GM19035 (cell line): ENCODE data around the gene UNK.
"Not testable (repeated sequence)": the region's sequence is repeated elsewhere in the genome, so short reads cannot be mapped to it uniquely, and the experiment has no call there.

Source experiments
- ATAC-seq: cut with Tn5 transposase; IDR thresholded peaks from one replicate; pipeline ENCODE4 v1.9.1; 2021; ENCODE audit not compliant: unreplicated experiment

The UNK gene

DNA sequence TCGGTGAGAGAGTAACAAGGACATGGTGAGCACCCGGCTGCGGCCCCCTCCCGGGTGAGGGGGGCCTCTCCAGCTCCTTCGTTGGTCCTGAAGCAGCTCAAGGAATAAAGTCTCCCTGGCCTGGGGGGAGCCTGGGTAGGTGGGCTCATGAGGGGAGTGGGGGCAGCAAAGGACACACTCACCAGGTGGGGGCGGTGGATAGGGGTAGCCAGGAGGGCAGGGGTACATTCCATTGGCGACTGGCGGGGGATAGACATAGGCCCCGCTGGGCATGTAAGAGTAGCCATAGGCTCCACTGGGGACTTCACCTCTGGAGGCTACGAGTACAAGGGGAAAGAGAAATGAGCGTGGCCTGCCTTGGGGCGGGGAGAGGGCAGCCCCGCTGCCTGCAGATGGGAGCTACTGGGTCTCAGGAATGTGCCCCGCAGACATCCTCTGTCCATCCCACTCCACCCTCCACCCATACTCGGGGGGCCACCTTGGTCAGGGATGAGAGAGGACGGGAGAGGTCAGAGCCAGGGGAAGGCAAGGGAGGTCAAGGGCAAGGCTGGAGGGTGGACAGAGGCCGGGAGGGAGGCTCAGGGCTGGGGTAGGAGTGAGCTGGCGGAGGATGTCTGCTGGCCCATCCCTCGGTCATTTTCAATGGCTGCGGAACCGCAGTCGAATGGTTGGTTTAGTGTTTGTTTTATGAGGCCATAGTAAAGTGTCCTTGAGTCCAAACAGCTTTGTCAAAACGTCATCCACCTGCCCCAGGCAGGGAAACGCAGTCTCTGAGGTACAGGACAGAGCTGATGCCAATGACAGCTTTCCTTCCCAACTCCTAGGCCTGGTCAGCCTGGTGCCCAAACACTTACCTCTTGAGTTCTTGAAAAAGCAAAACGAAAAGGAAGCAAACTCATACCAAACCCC, 63.3 kb downstream of the UNK start:
- no peak for ATAC-seq

- ATAC-seq = no peak
Observed at GRCh38 chr17:75848523-75849278, 64.1 kb downstream of the UNK start.

- ATAC-seq = no peak
Observed at GRCh38 chr17:75849279-75849646, 64.7 kb downstream of the UNK start.

DNA sequence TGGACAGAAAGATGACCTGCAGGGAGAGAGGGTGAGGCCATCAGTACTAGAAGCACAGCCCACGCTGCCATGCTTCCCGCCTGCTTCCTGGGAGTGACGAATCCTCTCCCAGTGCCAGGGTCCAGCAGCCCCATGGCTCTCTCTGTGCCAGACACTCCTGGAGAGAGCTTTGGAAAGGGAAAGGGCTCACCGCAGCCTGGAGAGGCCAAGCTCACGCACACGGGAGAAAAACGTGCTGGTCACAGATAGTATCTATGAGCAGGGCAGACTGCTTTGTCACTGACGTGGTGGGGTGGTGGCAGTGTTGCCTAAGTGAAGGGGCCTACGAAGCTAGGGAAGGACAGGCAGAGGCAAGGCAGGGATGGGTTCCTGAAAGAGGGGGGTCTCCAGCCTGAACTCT, 65.1 kb downstream of the UNK start:
- ATAC-seq = no peak

DNA sequence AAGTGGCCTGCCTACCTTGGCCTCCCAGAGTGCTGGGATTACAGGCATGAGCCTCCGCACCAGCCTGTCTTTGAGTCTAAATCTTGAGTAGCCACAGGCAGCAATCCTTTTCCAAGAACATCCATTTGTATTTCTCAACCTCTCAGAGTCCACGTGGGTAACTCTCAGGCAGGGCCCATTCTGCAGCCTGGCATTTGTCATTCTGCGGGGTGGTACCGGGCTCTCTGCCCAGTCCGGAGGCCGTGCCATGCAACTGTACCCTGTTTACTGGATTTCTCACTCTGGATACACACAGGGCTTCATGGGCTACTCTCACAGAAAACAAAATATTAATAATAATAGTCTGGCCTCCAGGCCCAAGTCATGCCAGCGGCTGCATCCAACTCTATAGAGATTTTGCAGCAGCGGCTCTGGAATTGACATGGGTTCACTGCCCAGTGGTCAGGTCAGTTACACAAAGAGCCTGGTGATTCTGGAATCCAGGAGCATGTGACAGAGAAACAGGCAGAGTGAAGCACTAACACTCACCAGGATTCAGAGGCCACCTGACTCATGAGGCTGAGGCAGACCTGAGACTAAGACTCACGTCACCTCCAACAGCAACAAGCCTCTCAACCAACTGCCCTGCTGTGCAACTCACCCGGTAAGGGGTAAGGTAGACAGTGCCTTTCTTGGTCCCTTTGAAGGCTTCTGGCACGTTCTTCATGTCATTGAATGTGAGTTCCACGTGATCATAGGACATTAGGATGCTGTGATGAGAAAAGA, 66.5 kb downstream of the UNK start:
- ATAC-seq = no peak

DNA sequence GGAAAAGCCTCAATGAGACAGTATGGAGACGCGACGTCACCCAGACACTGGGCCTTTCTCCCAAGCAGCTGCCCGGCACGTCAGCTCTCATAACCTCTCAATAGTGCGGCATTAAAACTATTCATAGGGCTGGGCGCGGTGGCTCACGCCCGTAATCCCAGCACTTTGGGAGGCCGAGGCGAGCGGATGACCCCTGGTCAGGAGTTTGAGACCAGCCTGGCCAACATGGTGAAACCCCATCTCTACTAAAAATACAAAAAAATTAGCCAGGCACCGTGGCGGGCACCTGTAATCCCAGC, 67.0 kb downstream of the UNK start:
- ATAC-seq = not testable (repeated sequence)

DNA sequence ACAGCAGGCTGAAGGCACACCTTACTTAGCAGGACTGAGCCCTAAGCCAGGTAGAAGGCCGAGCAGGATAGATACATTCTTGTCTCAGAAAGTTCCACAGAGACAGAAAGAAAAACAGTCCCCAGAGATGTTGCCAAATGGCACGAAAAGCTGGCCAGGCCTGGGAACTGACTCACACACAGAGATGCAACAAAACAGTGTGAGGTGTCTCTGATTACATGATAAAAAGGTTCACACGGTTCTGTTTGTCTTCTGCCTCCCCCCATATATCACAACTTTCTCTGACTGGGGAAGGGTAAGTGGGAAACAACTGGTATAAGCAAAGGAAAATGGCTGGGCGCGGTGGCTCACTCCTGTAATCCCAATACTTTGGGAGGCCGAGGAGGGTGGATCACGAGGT, 68.8 kb downstream of the UNK start:
- ATAC-seq = no peak

DNA sequence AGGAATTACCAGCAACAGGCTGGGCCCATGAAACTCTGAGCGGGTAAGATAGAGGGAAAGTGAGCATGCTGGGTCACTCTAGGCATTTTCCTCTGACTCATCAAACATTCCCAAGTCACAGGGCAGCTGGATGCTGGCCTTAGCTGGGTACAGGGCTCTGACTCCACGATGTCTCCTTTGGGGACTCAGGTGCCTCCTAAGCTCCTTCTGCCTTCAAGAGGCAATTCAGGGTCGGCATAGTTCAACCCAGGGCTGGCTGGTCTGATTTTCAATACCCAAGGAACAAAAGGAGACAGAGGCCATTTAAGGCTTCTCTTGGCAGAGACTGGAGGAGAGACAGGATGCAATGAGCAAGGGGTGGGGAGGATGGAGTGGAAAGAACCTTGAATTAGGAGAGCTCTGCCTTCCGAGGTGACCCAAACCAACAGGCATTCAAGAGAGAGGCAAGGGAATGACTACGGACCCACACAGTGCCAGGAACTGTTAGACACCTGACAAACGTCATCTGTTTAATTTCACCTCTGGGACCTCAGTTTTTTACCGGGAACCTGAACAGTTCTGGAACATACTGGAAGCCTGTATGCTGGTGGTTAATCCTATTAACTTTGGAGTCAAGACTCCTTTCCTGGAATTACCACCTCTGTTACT, 69.6 kb downstream of the UNK start:
- no peak for ATAC-seq

DNA sequence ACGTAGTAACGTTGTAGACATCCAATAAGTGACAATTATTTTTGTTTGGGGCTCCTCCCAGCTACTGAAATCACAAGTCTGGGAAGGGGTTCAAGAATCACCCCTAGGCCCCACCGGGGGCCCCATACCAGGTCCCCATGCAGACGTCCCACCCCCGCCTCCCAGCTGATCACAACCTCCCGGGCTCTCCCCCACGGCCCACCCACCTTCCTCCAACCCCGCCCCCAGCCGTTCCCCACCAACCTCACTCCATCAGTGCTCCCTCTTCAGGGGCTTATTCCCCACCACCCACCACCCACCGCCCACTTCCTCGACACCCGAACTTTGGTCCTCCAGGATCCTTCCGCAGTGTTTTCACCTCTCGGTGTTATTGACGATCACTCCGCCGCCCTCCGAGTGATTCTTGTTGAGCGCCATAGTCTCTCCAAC, 70.3 kb downstream of the UNK start:
- ATAC-seq = no peak

DNA sequence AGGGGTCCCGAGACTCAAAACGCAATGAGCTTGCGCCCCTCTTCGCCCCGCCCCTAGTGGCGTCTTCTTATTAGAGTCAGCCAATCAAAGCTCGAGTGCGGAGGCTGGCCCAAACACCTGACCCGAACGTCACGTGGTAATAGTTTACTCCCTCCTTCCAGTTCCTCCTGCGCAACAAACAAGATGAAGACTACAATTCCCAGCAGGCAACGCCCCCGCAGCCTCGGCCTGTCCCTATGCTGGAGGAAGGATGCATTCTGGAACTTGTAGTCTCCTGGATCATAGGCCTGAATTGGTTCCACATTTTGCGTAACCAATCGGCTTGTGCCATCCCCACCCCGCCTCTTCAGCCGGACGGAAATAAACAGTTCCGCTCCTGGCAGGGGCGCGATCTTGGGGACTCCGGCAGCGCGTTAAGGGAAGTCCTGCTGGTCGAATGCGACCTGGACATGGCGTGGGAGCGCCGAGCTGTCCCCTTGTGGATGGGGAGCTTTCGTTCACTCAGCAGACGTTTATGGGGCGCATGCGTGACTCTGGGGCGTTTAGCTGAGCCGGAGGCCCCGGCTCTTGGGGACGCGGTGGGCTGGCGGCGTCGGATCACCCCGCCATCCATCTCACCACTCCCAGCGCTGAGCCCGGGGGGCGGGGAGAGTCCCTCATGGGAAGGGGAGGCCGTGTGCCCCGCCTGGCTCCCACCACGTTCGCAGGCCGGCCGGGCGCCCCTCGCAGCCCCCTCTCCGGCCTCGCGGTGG, 70.9 kb downstream of the UNK start, which contains the start of gene WBP2:
Gene WBP2, minus strand, starts transcription at position 26 of the 752 bp plus-strand sequence. CDS start 38 bp downstream, outside the sequence.
- peak; percentile 89 for ATAC-seq

- ATAC-seq = no peak
Observed at GRCh38 chr17:75856062-75856756, 71.6 kb downstream of the UNK start.

DNA sequence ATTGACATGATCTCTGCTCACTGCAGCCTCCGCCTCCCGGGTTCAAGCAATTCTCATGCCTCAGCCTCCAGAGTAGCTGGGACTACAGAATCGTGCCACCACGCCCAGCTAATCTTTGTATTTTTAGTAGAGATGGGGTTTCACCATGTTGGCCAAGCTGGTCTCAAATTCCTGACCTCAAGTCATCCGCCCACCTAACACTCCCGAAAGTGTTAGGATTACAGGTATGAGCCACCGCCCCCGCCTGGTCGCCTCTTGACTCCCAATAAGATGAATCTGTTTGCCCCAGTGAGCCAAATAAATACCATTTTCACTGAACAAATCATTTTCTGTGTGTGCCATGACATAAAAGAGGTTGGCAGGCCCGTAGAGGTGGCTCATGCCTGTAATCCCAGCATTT, 74.8 kb downstream of the UNK start:
- not testable (repeated sequence) for ATAC-seq

DNA sequence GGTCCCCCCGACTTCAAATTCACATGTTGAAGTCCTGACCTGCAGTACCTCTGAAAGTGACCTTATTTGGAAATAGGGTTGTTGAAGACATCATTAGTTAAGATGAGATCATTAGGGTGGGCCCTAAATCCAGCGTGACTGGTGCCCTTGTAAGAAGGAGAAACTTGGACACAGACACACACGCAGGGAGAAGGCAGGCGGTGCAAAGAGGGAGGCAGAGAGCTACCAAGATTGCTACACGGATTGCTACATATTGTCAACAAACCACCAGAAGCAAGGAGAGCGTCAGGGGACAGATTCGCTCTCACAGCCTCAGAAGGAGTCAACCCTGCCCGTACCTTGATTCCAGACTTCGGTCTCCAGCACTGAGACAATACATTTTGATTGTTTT, 77.3 kb downstream of the UNK start:
- ATAC-seq = no peak

DNA sequence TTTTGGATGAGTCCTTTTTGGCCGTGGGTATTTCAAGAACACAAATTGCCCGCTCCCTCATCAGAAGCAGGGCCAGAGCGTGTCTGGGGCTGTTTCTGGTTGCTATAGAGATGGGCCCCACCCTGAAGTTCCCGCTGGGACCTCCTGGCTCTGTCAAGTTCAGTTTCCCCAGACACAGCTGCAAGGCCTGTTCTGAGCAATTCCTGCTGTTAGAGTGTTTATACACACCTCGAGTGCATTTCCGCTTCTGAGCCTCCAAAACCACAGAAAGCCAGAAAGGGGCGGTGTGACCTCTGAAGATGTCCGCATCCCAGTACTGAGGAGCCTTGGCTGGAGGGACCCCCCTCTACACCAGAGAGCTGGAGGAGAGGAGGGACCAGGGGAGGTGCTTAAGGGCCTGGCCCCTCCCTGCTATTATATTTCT, 79.9 kb downstream of the UNK start:
- peak; percentile 81 for ATAC-seq

GRCh38 chr17:75864887-75865286, 80.3 kb downstream of the UNK start:
- peak; percentile 16 for ATAC-seq

DNA sequence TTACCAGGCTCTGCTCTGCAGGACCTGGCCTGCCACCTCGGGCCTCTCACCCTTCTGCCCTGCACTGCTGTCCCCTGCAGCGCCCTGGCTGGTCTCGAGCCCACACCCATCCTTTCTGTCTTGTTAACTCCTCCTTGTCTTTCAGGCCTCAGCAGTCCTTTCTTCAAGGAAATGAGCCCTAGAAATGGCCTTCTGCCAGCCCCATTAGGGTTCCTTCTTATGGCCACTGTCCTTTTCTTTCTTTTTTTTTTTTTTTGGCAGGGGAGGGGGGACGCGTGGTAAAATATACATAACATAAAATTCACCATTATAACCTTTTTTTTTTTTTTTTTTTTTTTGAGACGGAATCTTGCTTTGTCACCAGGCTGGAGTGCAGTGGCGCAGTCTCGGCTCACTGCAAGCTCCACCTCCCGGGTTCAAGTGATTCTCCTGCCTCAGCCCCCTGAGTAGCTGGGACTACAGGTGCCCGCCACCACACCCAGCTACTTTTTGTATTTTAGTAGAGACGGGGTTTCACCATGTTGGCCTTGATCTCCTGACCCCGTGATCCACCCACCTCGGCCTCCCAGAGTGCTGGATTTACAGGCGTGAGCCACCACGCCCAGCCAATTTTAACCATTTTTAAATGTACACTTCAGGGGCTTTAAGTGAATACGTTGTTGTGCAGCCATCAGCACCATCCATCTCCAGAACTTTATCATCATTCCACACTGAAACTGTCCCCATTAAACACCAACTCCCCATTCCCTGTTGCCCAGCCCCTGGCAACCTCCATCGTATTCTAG, 81.0 kb downstream of the UNK start:
- ATAC-seq = not testable (repeated sequence)

- not testable (repeated sequence) for ATAC-seq
Observed at GRCh38 chr17:75868730-75869281, 84.2 kb downstream of the UNK start.

DNA sequence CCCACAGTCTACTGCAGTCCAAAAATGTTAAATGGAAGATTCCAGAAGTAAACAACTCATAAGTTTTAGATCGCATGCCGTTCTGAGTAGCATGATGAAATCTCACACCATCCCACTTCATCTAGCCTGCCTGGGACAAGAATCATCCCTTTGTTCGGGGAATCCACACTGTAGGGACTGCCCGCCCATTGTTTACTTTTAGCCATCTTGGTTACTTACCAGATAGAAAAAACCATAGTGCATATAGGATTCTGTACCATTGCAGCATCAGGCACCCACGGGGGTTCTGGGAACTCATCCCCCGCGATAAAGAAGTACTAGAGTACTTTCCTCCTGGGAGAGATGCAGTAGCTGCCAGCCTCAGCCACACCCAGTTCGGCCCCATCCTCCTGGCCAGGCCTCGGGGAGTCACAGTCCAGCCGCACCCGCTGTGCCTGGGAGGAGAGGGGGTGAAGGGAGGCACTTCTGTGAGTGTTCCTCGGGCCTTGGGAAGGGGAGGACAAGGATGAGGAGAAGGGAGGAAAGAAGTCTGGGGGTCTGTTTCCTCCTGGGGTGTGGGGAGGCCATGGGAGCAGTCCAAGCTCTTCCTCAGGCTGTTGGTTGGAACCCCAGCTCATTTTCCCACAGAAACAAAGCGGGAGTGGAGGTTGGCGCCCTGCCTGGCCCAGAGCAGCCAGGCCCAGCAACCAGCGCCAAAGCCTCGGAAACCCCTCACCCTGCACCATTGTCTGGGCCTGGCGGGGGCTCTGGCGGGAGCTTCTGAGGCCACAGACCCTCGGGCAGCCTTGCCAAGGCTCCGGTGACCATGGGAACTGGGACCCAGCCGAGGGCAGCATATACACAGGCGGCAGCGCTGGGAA, 84.9 kb downstream of the UNK start:
- no peak for ATAC-seq
